H1 (cell line): ENCODE data around the gene GPT2. TPM values are rescaled to one million over a fixed set of nuclear protein-coding genes. Genes with fewer than 3 reads are reported as not detected.

Source experiments
- CTCF ChIA-PET: fragments of 300-600 bp; sonication (Branson Sonifier 250); formaldehyde crosslinking; loops from one replicate; lab custom pipeline; 2021; ENCODE audit not compliant: partially characterized antibody; lab: Charles Lee
- POLR2A ChIA-PET: fragments of 300-600 bp; sonication (Branson Sonifier 250); formaldehyde crosslinking; loops from one replicate; lab custom pipeline; 2021; ENCODE audit warnings: inconsistent platforms; ENCODE audit not compliant: partially characterized antibody; lab: Charles Lee
- DNase-seq, 2 experiments: peaks; one replicate each; pipeline versions ENCODE4 v3.0.0 to v3.0.0-alpha.2; 2010 to 2022; ENCODE audit warnings: low spot score in 2 of 2, low read depth in 1 of 2, mixed read lengths in 1 of 2
- FAIRE-seq: peaks from 2 replicates; lab custom pipeline; 2011; peaks lifted over from hg19 to GRCh38; lab: Jason Lieb, UNC
- H2AFZ ChIP-seq: 2 replicates; pipeline ENCODE4 v1.8.1; 2012; ENCODE audit warnings: low read length, inconsistent platforms
- H2AK5ac ChIP-seq: 2 replicates; pipeline ENCODE4 v1.6.1; 2013; ENCODE audit warnings: low read depth, low read length
- H2BK120ac ChIP-seq: replicated peaks from 2 replicates; pipeline ENCODE3; 2013; ENCODE audit warnings: low read depth, low read length, inconsistent platforms
- H2BK12ac ChIP-seq: 2 replicates; pipeline ENCODE4 v1.6.1; 2013; ENCODE audit warnings: low read depth, low read length
- H2BK15ac ChIP-seq: 2 replicates; pipeline ENCODE4 v1.6.1; 2013; ENCODE audit warnings: low read length
- H2BK20ac ChIP-seq: 2 replicates; pipeline ENCODE4 v1.6.1; 2013; ENCODE audit warnings: low read length
- H2BK5ac ChIP-seq: 2 replicates; pipeline ENCODE4 v1.6.1; 2013; ENCODE audit warnings: low read depth, low read length
- H3K14ac ChIP-seq: 2 replicates; pipeline ENCODE4 v1.6.1; 2013; ENCODE audit warnings: inconsistent platforms; ENCODE audit not compliant: insufficient read length
- H3K18ac ChIP-seq: 2 replicates; pipeline ENCODE4 v1.6.1; 2013; ENCODE audit warnings: low read length; ENCODE audit errors: extremely low read depth
- H3K23ac ChIP-seq: 2 replicates; pipeline ENCODE4 v1.6.1; 2013; ENCODE audit warnings: inconsistent platforms; ENCODE audit not compliant: insufficient read length
- H3K23me2 ChIP-seq: 2 replicates; pipeline ENCODE4 v1.6.1; 2013; ENCODE audit warnings: low read depth, low read length
- H3K27ac ChIP-seq: 2 replicates; pipeline ENCODE4 v1.6.1; 2011; ENCODE audit warnings: low read depth, low read length, inconsistent platforms
- H3K27me3 ChIP-seq, 4 experiments: replicated peaks in 1 of 4; 1 replicate in 1 of 4; 2 replicates in 3 of 4; pipeline versions ENCODE4 v1.6.1 to v1.8.1; 2011 to 2013; ENCODE audit warnings: low read length in 3 of 4, mild to moderate bottlenecking in 3 of 4, inconsistent platforms in 2 of 4, mixed read lengths in 2 of 4, moderate library complexity in 1 of 4; ENCODE audit not compliant: control insufficient read depth in 3 of 4, insufficient read depth in 3 of 4; ENCODE audit errors: extremely low read depth in 1 of 4
- H3K36me3 ChIP-seq, 4 experiments: 2 replicates each; pipeline versions ENCODE4 v1.6.1 to v1.8.1; 2011 to 2013; ENCODE audit warnings: mild to moderate bottlenecking in 4 of 4, low read length in 3 of 4, moderate library complexity in 2 of 4, control low read depth in 1 of 4, inconsistent platforms in 1 of 4; ENCODE audit not compliant: insufficient read depth in 4 of 4, control insufficient read depth in 2 of 4
- H3K4ac ChIP-seq: replicated peaks from 2 replicates; pipeline ENCODE3; 2013; ENCODE audit warnings: low read length, low read depth, mixed read lengths, inconsistent platforms; ENCODE audit not compliant: insufficient read length
- H3K4me1 ChIP-seq, 4 experiments: replicated peaks in 1 of 4; 1 replicate in 1 of 4; 2 replicates in 3 of 4; pipeline versions ENCODE4 v1.6.1 to v1.8.1; 2011 to 2013; ENCODE audit warnings: low read length in 3 of 4, inconsistent platforms in 2 of 4, mixed read lengths in 1 of 4; ENCODE audit not compliant: insufficient read depth in 4 of 4, control insufficient read depth in 3 of 4
- H3K4me2 ChIP-seq, 2 experiments: 2 replicates each; pipeline versions ENCODE4 v1.6.1 to v1.8.1; 2011 to 2013; ENCODE audit warnings: low read depth in 2 of 2, low read length in 2 of 2, control low read depth in 1 of 2, inconsistent platforms in 1 of 2, mild to moderate bottlenecking in 1 of 2; ENCODE audit not compliant: insufficient read depth in 1 of 2
- H3K4me3 ChIP-seq, 4 experiments: fragments of 200-600, 300-600 bp in 1 of 4; sonication (generic), shearing (Covaris generic), sonication (Bioruptor Twin) in 1 of 4; 2 replicates each; pipeline versions ENCODE4 v1.5.1 to v1.8.1; 2011 to 2016; ENCODE audit warnings: low read length in 4 of 4, low read depth in 3 of 4, control low read depth in 2 of 4, inconsistent platforms in 2 of 4, mild to moderate bottlenecking in 2 of 4, mixed read lengths in 1 of 4, moderate library complexity in 1 of 4; ENCODE audit not compliant: insufficient read depth in 2 of 4; ENCODE audit errors: extremely low read depth in 1 of 4
- H3K56ac ChIP-seq: replicated peaks from 2 replicates; pipeline ENCODE3; 2013; ENCODE audit warnings: low read depth, mild to moderate bottlenecking, mixed read lengths, low read length, inconsistent platforms; ENCODE audit not compliant: insufficient read length
- H3K79me1 ChIP-seq: 2 replicates; pipeline ENCODE4 v1.6.1; 2013; ENCODE audit warnings: low read depth, low read length, control low read depth
- H3K79me2 ChIP-seq, 2 experiments: 2 replicates each; pipeline versions ENCODE4 v1.6.1 to v1.8.1; 2012 to 2013; ENCODE audit warnings: low read length in 2 of 2, mild to moderate bottlenecking in 2 of 2, inconsistent platforms in 1 of 2; ENCODE audit not compliant: insufficient read depth in 2 of 2, control insufficient read depth in 1 of 2
- H3K9ac ChIP-seq, 4 experiments: replicated peaks in 1 of 4; 1 replicate in 1 of 4; 2 replicates in 3 of 4; pipeline versions ENCODE4 v1.6.1 to v1.8.1; 2011 to 2013; ENCODE audit warnings: low read depth in 3 of 4, low read length in 3 of 4, control low read depth in 2 of 4, mild to moderate bottlenecking in 2 of 4, moderate library complexity in 2 of 4, inconsistent platforms in 1 of 4; ENCODE audit errors: extremely low read depth in 1 of 4
- H3K9me3 ChIP-seq, 2 experiments: 2 replicates each; pipeline versions ENCODE4 v1.6.1 to v1.8.1; 2012 to 2013; ENCODE audit warnings: mild to moderate bottlenecking in 2 of 2, moderate library complexity in 2 of 2, control low read depth in 1 of 2, inconsistent platforms in 1 of 2, low read depth in 1 of 2, low read length in 1 of 2, mixed read lengths in 1 of 2; ENCODE audit not compliant: insufficient read depth in 2 of 2
- H4K20me1 ChIP-seq, 2 experiments: replicated peaks in 1 of 2; 2 replicates each; pipeline versions ENCODE3 to v1.8.1; 2011 to 2013; ENCODE audit warnings: inconsistent platforms in 2 of 2, low read length in 2 of 2, mild to moderate bottlenecking in 1 of 2; ENCODE audit not compliant: insufficient read depth in 2 of 2, control insufficient read depth in 1 of 2
- H4K5ac ChIP-seq: 2 replicates; pipeline ENCODE4 v1.6.1; 2013; ENCODE audit warnings: low read length, low read depth, mixed read lengths, inconsistent platforms; ENCODE audit not compliant: insufficient read length
- H4K8ac ChIP-seq: 2 replicates; pipeline ENCODE4 v1.8.0; 2013; ENCODE audit warnings: mild to moderate bottlenecking, moderate library complexity, low read length, inconsistent platforms; ENCODE audit not compliant: insufficient read depth; ENCODE audit errors: extremely low read depth
- H4K91ac ChIP-seq: replicated peaks from 2 replicates; pipeline ENCODE3; 2013; ENCODE audit warnings: low read length, mixed read lengths, inconsistent platforms; ENCODE audit not compliant: insufficient read length
- CBX8 ChIP-seq: fragments of 300-800, 300-1000 bp; sonication (generic); IDR thresholded peaks from 2 replicates; pipeline ENCODE4 v1.7.1; 2016; ENCODE audit warnings: low read depth, low read length, borderline replicate concordance
- WGBS, 2 experiments: shearing (Covaris generic) in 1 of 2; methylation state at CpG; one replicate each; pipeline versions ENCODE4 v1.1.6 to v1.1.7; 2013 to 2015; ENCODE audit warnings: low lambda C conversion rate in 2 of 2, mixed read lengths in 2 of 2, inconsistent platforms in 1 of 2, low coverage in 1 of 2, missing lambda C conversion rate in 1 of 2; ENCODE audit not compliant: insufficient replicate concordance in 2 of 2, insufficient coverage in 1 of 2, insufficient read length in 1 of 2; ENCODE audit errors: extremely low coverage in 1 of 2, missing lambda C conversion rate in 1 of 2; 5-methylcytosine and 5-hydroxymethylcytosine counted together
- polyA plus RNA-seq, 7 experiments: library from polyadenylated mRNA; depleted of rRNA in 3 of 7; stranded (reverse) in 5 of 7; unstranded in 2 of 7; fragments of >200 nt in 5 of 7; fragments of 200-250 nt in 2 of 7; gene quantifications; 1 replicate in 5 of 7; 2 replicates in 1 of 7; 4 replicates in 1 of 7; pipeline versions ENCODE4 v1.2.1 to v1.2.3, GENCODE V29; 2011 to 2013; ENCODE audit warnings: missing spikeins in 2 of 7, mixed read lengths in 2 of 7
- total RNA-seq: library from RNA; stranded (reverse); fragmentation: NEBNext Ultra II Directional; extraction: Animal tissue kit (Norgen Biotek cat#: 25700); gene quantifications from 2 replicates; pipeline ENCODE4 v1.2.1, GENCODE V29; 2021

The GPT2 gene
- total and polyA plus RNA-seq, 2 of the 8 experiments (the other 6 are each of a cell fraction or from before 2014, with no cell fraction given), result 71.6 to 94.1 TPM

DNA sequence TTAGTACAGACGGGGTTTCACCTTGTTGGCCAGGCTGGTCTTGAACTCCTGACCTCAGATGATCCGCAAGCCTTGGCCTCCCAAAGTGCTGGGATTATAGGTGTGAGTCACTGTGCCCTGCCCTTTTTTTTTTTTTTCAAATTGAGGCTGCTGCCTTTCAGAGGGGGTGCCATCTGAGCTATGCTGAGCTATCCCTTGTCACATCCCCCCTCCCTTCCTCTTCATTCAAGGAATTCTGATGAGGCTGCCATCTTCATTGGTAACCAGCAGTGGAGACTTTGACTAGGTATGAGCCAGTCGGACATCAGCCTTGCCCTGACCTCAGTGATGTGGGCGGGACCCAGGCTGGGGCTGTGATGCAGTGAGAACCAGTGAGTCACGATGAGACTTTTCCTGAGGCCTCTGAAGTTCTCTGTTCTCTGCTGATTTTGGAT, 24.4 kb upstream of the GPT2 start:
- Histone ChIP-seq H3K27ac (no peak overlapping the region), H3K9ac (no peak overlapping the region), H3K56ac (no peak overlapping the region), H2BK120ac (no peak overlapping the region), H3K4ac (no peak overlapping the region), H3K4me3 (no peak overlapping the region), H3K27me3 (no peaks in the 10 kb centered on the region), H4K5ac (no peak overlapping the region), H3K9me3 (no peaks in the 10 kb centered on the region), H3K23me2 (no peaks in the 10 kb centered on the region), H4K91ac (no peak overlapping the region), H3K4me1 (no peaks in the 10 kb centered on the region), H3K23ac (no peak overlapping the region), H3K79me2 (no peaks in the 10 kb centered on the region), H3K4me2 (no peak overlapping the region), H2BK20ac (no peak overlapping the region), H4K8ac (no peak overlapping the region), H2AFZ (no peak overlapping the region), H3K18ac (no peak overlapping the region), H3K14ac (no peak overlapping the region), H2BK5ac (no peak overlapping the region), H2BK12ac (no peak overlapping the region), H3K36me3 (no peaks in the 10 kb centered on the region), H2BK15ac (no peak overlapping the region), H4K20me1 (no peaks in the 10 kb centered on the region), H3K79me1 (no peaks in the 10 kb centered on the region), H2AK5ac (no peak overlapping the region)
- 90% methylated on average over 5 of the region's 5 CpGs; no CpG with 5 or more reads in 1 of the 2 experiments for WGBS, 2 experiments
- FAIRE-seq, result no peak
- ChIA-PET POLR2A (interaction anchor here (0.9 to 13.3 kb wide), 2 partner anchors 16 to 25 kb away, joined by 3 to 150 read pairs; partner anchors contain the start of gene GPT2), CTCF (interaction anchor here (0.6 to 4.7 kb wide), 13 partner anchors 9 to 264 kb away, joined by 3 to 51 read pairs (median 4); partner anchors contain the start of gene GPT2)
- DNase-seq, result no peak
- no peak for TF ChIP-seq CBX8
